Measurements from ENCODE around the gene TTBK2.

- no peak for TF ChIP-seq CTCF (IDR thresholded peaks at IDR 0.05 in 2 of 3, conservative IDR thresholded peaks at IDR 0.05 in 1 of 3; ENCODE audit: borderline replicate concordance in 1 of 3, insufficient read depth in 1 of 3, low read depth in 2 of 3, low read length in 2 of 3)
- no peak for TF ChIP-seq REST (IDR thresholded peaks at IDR 0.05; ENCODE audit: low read depth)
- no peak for TF ChIP-seq SIN3A (IDR thresholded peaks at IDR 0.05; ENCODE audit: low read depth)
- TF ChIP-seq POLR2A (IDR thresholded peaks at IDR 0.05; ENCODE audit: borderline replicate concordance, extremely low read depth, insufficient read depth, insufficient read length), result no peak
- no peak for TF ChIP-seq RAD21 (IDR thresholded peaks at IDR 0.05; ENCODE audit: low read depth)
- no peak for TF ChIP-seq SP1 (IDR thresholded peaks at IDR 0.05; ENCODE audit: low read depth)
- TF ChIP-seq EZH2 (IDR thresholded peaks at IDR 0.05), result no peak
- no peak for TF ChIP-seq POLR2AphosphoS5 (IDR thresholded peaks at IDR 0.05; ENCODE audit: low read depth, low read length)
- TF ChIP-seq MAX (IDR thresholded peaks at IDR 0.05), result no peak
- TF ChIP-seq EZH2phosphoT487 (IDR thresholded peaks at IDR 0.05; ENCODE audit: borderline replicate concordance), result no peak
- no peak for TF ChIP-seq EGR1 (IDR thresholded peaks at IDR 0.05; ENCODE audit: low read depth)
- no peak for TF ChIP-seq TCF7L2 (IDR thresholded peaks at IDR 0.05; ENCODE audit: borderline replicate concordance, extremely low read depth, insufficient read depth, insufficient read length)
- no peak for TF ChIP-seq ATF3 (IDR thresholded peaks at IDR 0.05)
- no peak for TF ChIP-seq JUND (IDR thresholded peaks at IDR 0.05)
These were observed 131.9 kb downstream of the TTBK2 start for GRCh38 chr15:42788725-42789124.
